ENCODE data around the gene PRAC1.

The PRAC1 gene

DNA sequence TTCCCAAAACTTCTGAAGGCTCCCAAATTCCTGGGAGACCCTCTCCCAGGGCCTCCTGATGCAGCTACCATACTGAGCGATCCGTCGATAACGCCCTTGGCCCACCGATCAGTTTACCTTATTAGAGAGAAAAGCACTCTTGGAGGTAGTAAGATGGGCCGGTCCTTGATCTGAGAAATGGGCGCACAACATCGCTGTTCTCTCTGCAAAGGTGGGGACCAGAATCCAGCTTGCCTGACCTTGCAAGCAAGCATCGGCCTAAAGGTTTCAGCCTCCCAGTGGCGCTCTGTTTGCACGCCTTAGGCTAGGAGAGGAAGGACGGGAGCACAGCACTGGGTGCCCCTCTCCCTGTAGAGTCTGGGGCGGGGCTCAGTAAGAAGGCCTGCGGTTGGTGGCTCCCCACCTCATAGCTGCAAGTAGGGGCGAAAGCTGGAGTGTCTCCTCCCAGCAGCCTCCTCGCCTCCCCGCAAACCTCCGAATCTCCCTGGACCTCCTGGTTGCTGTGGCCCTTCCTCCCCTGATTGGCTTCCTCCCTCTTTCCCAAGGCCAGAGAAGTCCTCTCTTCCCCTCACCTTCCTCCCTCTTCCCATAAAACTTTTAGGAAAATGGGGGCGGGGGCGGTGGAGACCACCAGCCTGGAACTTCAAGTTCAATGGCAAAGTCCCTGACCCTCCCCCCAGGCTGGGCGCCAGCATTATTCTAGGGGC is at the start of gene PRAC1:
Gene PRAC1, minus strand, starts transcription at position 318 of the 707 bp plus-strand sequence. Its CDS starts 126 bp downstream, at position 192.
- DNase-seq = no peak

DNA sequence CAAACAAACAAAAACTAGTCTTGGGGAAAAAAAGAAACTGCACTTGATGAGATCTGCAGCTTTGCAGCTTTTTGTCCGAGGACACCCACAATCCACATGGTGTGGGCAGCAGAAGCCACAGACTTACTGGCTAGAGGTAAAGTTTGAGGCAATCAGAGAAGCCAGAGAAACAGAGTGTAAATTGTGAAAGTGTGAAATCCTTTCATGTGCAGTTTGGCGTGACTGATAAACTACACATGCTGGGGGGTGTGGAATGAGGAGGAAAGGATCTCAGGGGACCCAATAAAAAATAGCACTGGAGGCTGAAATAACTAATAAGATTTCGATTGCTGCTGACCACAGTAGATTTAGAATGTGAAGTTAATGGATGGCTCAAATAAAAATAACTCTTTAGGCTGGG is 48.6 kb upstream of the PRAC1 start:
- no peak for DNase-seq

DNA sequence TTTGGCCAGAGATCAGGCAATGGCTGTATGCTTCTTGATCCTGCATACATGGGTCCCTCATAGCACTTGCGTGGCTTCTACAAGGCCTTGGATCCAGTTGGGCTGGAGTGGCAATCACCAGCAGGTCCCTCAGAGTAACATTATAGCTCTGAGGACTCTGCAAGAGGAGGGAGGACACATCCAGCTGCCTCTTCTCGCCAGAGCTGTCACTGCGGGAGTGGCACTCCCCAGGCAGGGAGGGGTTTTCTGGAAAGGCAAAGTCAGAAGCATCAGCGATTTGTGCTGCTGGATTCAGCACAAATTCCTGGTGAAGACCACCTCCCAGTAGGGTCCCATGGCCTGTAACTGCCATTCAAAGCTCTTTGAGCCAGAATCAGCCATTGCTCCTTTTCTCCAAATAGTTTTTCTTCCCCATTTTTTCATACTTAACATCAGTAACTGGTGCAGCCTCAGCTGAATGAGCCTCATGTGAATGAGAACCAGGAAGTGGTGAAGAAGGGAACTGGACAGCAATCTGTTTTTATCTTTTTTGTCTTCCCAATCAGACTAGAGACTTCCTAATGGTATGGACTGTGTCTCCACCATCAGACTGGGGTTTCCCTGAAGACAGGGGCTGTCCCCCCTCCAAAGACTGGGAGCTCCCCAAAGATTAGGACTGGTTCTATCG is 46.8 kb upstream of the PRAC1 start:
- no peak for DNase-seq

DNA sequence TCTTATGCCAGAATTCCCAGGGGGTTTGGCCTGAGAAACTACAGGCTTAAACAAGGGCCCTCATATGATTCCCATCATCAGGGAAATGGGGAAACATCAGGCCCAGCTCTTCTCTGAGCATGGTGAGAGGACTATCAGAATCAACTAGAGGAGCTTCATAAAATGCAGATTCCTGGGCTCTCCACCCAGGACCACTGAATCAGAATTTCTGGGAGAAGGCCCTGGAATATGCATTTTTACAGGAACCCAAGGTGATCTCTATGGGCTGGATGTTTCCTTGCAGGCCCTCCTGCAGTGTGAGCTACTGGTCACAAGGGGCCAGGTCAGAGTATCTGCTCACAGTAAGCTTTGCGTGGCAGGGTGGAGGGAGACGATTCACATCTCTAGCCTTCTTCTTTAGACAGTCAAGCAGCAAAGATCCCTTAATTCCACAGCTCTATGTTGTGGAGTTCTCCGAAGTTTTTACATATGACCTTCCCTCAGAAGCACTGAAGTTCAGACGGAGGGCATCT is 45.0 kb upstream of the PRAC1 start:
- no peak for DNase-seq

DNA sequence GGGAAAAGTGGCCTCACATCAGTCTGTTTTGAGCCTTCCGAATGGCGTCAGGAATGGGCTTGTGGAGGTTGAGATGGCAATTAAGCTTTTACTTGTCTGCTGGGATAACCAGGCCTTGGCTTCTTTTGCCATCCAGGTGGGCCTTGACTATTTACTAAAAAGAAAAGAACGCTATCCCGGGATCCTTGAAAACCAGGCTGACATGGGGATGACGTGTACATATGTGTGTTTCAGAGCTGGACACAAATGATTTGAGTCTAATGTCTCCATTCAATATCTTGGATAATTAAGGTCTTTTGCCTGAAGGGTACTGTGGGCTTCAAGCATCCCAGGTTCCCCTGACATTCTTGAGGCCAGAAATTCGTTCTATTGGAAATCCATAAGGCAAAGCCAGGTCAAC is 38.8 kb upstream of the PRAC1 start:
- DNase-seq = no peak

DNA sequence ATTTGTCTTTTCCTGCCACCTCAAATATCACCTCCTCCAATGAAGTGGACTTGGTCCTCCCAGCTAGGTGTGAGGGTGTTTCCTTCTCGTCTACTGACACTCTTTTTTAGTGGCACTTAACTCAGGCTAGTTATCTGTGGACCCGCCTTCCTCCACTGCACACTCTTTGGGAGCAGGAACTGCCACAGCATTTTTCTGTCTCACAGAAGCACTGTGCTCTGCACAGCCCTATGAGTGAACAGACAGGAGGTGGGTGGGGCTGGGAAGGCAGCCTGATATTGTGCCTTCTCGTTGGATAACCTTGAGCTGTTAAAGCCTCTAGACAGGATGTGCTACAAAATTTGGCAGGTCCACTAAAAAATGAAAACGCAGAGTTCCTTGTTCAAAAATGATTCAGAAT is 38.1 kb upstream of the PRAC1 start:
- no peak for DNase-seq

DNA sequence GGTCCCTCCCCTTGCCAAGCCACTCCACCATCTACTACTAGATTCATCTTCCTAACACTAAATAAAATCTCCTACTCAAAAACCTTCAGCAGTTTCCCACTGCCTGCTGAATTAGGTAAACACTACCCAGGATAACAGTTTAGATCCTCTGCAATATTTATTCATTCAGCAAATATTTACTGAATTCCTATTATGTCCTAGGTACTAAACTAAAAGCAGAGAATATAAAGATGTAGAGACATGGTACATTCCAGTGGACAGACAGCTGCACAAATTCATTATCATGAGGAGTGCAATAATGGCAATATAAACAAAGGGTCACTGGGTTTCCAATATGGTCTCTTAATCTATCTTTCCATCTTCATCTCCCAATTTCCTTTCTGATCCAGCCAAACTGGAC is 37.0 kb upstream of the PRAC1 start:
- DNase-seq = no peak

DNA sequence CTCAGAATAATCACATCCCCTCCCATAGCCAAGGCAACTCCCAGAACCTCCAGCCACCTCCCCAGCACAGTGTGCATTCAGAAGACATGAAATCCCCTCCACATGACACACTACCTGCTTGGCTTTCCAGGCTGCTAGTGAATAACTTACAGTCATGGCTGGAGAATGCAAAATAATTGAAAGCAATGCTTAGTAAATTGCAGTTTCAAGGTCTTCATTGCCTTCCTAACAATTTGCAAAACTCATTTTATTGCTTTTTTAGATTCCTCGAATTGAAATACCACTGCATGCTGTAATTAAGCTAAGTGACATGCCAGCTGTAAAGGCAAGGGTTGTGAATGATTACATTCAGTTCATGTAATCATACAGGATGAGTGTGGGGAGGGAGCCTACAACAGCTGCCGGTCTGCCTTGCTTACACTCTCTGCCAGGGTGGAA is 35.2 kb upstream of the PRAC1 start:
- DNase-seq = no peak

DNA sequence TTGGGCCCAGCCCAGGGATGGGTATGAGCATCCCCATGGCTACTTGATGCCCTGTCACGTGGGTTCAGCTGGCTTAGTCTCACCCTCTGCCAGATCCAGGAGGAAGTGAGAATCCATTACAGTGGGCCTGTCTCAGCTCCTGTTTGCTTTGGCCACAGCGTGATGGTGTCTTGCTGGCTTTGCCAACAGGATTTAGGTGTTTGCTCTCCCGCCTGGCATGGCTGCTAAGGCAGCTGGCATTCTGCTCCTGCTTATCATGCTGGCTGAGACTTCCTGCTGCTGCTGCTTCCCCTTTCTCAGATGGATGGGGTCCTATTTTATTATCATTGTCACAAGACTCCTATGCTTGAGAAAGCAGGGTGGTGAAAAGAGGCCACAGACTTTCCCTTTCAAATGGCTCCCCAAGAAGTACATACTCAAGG is 34.5 kb upstream of the PRAC1 start:
- DNase-seq = no peak

DNA sequence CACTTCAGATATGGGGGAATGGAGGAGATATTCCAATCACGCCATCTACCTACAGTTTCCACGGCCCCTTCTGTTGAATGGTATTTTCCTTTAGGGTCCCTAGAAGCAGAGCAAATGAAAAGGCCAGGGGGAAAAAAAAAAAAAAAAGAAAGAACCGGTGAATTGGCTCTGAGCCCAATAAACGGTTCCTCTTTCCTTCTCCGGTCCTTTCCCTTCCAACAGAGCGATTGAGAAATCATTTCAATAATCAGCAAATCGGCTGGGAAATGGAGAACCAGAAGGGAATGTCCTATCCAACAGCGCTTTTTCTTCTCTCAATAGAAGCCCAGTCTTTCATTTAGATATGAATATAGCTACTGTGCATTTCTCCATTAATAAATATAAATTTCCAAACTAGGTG is 33.0 kb upstream of the PRAC1 start:
- DNase-seq = no peak

DNA sequence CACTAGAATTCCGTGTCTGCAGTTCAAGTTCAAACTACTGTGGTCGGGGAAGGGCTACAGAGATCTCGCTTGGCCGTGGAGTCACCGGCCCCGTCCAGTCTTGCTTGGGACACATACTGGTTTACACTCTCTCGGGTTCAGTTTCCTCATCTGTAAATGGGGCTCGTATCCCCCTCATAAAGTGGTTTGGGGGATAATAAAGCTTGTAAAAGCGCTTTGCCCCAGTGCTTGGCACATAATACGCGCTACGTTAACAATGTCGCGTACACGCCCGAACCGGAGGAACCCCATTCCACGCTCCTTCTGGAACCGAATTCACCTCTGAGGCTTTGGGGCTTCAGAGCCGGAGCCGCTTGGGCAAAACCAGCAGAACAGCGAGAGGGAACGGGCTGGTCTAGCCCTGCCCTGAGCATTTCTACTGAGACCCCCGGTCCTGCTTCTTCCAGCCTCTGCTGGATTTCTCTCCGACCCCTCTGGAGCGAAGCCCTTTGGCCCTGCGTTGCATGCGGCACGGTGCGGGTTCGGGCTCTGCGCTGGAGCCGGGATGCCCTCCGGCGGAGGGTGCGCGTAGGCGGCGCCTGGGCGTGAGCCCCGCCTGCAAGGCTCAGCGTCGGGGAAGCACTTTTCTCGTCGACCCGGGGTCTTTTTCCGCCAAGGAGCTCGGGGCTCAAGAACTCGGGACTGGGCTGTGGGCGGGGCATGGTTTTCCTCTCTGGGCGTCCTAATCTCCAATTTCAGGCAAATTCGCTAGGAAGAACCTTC is 32.4 kb upstream of the PRAC1 start:
- no peak for DNase-seq

DNA sequence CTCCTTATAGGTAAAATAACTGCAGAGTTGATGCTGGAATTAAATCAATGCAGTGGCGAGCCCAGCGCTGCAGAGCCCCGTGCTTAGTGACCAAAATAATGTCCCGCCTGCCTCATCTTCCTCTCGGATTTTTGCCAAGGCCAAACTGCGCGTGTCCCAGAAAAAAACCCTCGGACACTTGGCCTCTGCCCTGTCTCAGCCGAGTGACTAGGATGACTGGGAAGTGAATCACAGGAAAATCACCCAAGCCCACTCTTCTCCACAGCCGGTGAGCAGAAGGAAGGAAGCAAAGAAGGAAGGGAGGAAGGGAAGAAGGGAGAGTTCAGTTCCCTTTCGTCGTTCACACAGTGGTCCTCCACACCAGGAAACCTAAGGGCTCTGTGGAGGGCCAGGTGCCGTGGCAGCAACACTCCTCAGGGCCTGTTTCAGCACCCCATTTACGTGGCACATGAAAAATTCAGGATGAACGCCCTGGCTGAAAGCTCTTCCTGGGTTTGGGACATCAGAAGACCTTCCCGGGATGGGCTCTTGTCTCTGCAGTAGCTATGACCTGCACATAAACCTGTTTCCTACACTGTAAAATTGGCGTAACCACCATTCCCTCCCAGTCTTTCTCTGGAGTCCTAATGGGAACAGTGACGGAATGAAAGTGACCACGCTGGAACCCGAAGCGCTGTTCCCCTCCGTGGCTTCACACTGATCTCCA is 31.6 kb upstream of the PRAC1 start:
- no peak for DNase-seq

DNA sequence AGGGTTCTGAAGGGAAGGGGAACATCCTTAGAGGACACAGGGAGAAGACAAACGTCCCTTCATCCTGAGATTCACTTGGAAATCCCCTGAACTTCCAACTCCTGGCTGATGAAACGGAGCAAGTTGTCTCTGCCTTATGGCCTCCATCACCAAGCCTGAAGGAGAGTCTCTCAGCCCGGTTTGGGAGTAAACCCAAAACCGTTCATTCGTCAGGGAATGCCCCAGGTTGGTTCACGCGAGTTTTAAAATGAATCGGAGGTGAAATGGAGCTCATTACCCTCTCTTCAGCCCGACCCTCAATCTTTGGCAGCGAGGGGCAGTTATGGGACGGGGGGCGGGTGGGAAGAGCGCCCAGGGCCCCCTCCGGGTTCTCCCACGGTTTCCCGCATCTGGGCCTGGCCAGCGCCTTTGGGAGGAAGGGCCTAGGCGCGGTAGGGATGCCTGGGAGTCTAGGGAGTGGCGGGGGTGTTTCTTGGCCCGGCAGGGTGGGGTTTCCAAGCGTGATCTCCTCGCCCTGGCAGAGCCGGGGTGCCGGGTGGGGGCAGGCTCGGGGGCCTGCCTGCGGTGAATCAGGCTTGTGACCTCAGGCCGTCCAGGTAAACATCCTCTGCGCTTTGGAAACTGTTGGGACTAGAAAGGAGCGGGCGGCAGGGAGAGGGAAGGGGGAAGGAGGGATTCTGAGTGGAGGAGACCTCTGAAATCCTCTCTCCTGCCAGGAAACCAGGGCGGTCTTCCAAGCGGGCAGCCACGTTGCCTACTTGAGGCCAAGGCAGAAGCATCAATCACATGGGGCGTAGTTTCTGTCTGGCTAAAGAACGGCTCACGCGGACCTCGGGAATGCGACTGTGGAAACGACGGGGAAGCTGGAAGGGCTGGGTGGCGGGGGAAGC is 30.3 kb upstream of the PRAC1 start:
- DNase-seq = no peak

DNA sequence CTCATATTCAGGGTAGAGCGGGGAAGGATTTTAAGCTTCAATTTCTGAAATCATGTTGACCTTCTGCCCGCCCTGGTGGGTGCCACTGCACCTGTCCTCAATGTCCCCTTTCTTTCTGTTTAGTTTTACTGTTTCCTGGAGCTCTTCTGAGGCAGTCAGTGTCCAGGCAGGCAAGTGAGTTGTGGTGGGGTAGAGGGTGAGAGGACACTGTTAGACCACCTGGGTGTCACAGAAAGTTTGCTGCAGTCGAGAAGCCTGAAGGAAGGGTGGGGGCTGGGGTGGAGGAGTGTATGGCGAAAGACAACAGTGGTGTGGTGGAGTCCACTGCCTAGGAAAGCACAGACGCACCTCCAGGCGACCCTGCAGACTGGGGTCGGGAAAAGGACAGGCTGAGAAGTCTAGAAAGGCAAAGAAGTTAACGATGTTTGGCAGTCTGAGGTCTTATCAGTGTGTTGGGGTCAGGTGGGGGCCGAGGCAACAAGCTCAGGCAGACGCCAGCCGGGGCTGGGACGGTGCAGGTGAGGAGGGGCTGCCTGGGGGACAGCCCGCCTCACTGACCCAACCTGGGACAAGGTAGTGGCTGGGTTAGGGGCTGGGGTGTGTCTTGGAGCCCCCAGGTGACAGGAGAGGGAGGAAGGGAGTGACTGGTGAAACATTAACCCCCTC is 29.5 kb upstream of the PRAC1 start:
- no peak for DNase-seq

DNA sequence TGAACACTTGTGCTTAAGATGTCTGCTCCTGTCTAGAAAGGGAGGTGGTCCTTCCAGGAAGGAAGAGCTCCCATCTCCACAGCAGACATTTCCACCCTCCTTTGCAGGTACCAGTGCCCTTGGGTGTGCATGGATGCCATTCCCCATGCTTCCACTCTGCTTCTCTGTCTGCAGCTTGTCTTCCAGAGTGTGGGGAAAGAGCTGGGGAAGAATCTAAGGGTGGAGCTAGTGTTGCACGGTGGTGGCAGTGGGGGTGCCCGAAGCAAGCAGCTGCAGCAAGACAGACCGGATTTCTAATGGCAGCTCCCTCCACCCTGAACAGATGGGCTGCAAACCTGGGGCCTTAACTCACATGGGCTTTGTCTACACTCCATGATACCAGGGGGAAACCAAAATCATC is 28.9 kb upstream of the PRAC1 start:
- DNase-seq = no peak

DNA sequence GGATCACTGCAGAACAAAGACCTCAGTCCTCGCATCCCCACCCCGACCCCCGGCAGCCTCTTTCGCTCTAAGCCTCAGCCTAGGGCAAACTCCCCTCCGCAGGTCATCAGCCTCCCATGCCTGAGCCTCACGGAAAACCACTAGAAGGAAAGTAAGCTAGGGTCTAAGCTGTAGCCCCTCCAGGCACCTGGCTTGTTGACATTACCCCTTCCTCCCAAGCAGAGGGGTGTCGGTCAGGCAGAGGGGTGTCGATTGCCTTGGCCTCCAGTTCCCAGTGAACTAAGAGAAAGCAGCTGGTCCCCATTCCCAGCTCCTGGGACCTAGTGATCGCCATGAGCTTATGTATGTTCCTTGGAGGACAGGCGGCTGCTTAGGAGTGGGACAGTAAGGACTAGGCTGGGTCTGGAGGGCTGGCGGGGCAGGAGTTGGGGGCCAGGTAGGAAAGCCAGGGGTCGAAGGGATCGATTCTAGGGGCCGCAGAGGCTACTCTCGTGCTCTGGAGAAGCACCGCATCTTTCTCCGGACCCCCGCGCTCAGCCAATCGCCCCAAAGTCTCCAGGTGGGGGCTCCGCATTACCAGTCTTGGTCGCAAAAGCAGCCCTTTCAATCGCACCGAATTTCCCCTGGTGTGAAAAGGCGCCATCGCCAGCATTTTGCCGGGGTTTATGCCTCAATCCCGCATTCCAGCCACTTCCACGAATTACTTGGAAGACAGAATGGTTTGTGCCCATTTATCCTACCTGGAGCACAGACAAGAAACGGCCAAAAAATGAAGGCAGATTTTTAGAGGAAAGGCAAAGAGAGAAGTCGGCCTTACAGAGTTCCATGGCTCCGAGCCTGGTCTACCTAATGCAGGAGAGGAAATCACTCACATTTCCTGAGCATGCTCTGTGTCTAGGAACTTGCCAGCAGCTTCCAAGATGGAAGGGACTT is 27.6 kb upstream of the PRAC1 start:
- DNase-seq = no peak

DNA sequence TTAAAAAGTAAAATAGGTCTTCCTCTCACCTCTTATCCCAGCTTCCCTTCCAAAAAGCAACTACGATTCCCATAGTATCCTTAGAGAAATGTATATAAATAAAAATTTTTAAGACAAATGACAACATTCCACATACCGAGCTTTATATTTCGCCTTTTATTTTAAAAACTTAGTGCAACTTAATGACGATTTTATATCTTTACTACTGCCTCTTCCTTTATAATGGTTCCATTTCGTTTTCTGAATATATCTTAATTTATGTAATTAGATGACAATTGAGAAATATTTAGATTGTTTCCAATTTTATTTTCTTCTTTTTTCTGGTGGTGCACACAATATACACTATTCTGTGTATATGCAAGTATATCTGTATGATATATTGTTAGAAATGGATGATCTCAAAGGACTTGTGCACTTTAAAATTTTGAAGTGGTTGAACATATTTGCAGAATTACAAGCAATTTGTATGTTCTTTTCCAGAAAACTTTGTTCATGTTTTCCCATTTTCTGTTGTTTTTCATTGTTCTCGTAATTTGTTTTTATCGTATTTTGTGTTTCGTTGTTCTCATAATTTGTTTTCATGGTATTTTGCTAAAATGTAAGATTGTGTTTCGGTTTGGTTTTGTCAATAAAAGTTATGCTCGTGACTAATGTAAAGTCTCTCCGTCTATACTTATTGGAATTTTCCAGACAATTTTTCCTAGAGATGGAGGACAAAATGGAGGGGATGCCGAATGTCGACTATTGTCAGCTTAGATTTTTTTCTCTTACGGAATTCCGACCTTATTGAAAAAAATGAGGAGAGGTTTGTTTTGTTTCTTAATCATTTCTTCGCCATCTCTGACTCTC is 26.6 kb upstream of the PRAC1 start:
- DNase-seq = no peak

DNA sequence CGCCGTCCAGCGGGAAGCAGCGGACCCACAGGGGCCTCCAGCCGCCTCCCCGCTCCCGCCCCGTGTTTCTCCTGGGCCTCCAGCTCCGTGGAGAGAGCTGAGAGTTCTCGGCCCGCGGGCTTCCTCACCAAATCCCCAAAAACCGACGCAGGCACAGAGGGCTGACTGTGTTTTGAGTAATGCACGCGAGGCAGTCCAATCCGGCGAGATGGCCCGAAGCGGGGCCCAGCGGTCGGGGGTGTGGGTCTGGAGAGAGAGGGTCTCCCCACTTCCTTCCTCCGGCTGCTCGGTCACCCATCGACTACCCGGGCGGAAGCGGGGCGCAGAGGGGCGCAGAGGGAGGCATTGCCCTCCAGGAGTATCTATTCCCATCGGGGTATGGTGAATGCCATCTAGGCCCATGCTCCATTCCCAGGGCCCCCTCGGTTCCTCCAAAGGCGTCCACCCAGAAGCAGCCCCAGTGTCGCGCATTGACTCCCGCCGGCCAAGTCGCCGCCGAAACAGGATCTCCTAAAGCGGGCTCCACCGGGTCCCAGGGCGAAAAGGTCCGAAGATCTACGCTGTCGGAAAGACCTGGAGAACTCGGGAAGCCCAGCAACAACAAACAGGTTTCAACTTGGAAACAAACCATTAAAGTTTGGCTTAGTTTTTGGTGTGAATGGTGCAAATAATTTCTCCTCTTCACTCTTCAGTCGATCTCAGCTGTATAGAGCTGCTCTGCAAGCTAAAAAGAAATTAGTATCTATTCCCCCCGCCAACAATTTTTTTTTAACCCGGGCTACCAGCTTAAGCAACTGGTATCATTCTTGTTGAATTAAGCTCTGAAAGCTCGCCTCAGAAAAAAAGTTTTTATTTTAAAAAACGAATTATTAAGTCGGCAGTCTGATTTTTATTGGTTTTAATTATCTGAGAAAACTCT is 25.4 kb upstream of the PRAC1 start:
- no peak for DNase-seq

Measured in right forelimb (tissue), 1 donor.